ENCODE measurements around the gene PRKACG. TPM values are rescaled to one million over a fixed set of nuclear protein-coding genes. Genes with fewer than 3 reads are reported as not detected.

PRKACG gene
- total RNA-seq, 3 donors from 2014 or later (not counting 1 experiment from before 2014, with no cell fraction given), result not detected

DNA sequence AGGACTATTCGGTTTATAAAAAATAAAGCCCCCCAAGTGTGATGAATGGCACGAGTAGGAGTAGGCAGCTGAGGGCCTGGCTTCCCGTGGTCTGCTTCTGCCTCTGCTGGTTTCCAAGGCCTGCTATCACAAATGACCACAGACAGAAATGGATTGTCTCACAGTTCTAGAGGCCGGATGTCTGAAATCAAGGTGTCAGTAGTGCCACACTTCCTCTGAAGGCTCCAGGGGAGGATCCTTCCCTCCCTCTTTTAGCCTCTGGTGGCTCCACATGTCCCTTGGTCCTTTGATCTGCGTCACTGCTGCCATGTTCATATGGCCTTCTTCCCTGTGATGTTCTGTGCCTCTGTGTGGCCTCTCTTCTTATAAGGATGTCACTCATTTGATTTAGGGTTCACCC, 15.1 kb downstream of the PRKACG start:
- peak overlapping the region; percentile 30 to 56 for H3K27ac Mint-ChIP-seq
- peaks cover 30% of the 10 kb centered on the region in 2 donors for H3K4me1 Mint-ChIP-seq
- peak; percentile 70 to 80 (median 78) for ATAC-seq

DNA sequence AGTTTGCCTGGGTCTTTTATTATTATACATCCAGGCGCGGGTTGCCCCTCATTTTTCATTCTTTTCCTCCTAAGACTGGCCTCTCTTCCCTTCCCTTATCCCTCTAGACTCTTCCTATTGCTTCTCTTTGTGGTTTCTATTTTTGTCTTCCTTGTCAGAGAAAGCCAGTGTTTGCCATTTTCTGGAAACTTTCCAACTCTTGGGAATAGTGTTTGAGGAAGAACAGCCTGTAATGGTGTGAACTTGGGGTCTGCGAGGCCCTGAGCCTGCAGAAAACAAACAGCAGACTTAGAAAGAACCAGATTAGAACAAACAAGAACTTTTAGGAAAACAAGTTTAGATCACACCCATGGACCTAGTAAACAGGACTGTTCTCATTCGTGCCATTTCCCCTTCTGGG, 15.5 kb downstream of the PRKACG start:
- 83% methylated on average over 4 of the region's 4 CpGs for WGBS (ENCODE audit: insufficient coverage)
- H3K36me3 ChIP-seq (ENCODE audit: control insufficient read depth, insufficient read depth, low read length), result no peaks in the 10 kb centered on the region
- H3K27me3 Mint-ChIP-seq (ENCODE audit: low read depth in 2 of 2), result peaks cover 0 to 3% of the 10 kb centered on the region in 2 donors
- intact Hi-C loops (cut with micrococcal nuclease), result no loop called here
- peak overlapping the region; percentile 30 to 56 for H3K27ac Mint-ChIP-seq
- H3K4me1 Mint-ChIP-seq, result peaks cover 30% of the 10 kb centered on the region in 2 donors
- H3K27me3 ChIP-seq (ENCODE audit: control insufficient read depth, insufficient read depth, low read length), result no peaks in the 10 kb centered on the region
- H3K27ac ChIP-seq (ENCODE audit: low read length), result no peak overlapping the region
- no peaks in the 10 kb centered on the region for H3K36me3 Mint-ChIP-seq
- no peaks in the 10 kb centered on the region for H3K9me3 ChIP-seq (ENCODE audit: control insufficient read depth, insufficient read depth, low read length)
- DNase-seq (no peak), ATAC-seq (no peak)
- H3K9me3 Mint-ChIP-seq, result no peaks in the 10 kb centered on the region
- no peak overlapping the region for H3K4me3 ChIP-seq (ENCODE audit: low read length)
- H3K4me1 ChIP-seq (ENCODE audit: control insufficient read depth, insufficient read depth, low read length), result peaks cover 15% of the 10 kb centered on the region
- TF ChIP-seq, protein P1, sequence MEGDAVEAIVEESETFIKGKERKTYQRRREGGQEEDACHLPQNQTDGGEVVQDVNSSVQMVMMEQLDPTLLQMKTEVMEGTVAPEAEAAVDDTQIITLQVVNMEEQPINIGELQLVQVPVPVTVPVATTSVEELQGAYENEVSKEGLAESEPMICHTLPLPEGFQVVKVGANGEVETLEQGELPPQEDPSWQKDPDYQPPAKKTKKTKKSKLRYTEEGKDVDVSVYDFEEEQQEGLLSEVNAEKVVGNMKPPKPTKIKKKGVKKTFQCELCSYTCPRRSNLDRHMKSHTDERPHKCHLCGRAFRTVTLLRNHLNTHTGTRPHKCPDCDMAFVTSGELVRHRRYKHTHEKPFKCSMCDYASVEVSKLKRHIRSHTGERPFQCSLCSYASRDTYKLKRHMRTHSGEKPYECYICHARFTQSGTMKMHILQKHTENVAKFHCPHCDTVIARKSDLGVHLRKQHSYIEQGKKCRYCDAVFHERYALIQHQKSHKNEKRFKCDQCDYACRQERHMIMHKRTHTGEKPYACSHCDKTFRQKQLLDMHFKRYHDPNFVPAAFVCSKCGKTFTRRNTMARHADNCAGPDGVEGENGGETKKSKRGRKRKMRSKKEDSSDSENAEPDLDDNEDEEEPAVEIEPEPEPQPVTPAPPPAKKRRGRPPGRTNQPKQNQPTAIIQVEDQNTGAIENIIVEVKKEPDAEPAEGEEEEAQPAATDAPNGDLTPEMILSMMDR (IDR thresholded peaks at IDR 0.05), result no peak
- H3K4me3 Mint-ChIP-seq, result no peak overlapping the region

More for the DNA sequence above, 15.1 kb downstream of the PRKACG start:
- DNase-seq, result peak in 1 of 2 donors; percentile 18
- H3K9me3 ChIP-seq (ENCODE audit: control insufficient read depth, insufficient read depth, low read length), result no peaks in the 10 kb centered on the region
- 45% methylated on average over 5 of the region's 5 CpGs for WGBS (ENCODE audit: insufficient coverage)
- intact Hi-C loops (cut with micrococcal nuclease), result loop anchor here (1.0 kb wide), 1 partner anchor 415 kb away; no protein-coding TSS in a partner anchor
- H3K36me3 Mint-ChIP-seq, result no peaks in the 10 kb centered on the region
- no peak overlapping the region for H3K4me3 Mint-ChIP-seq
- no peaks in the 10 kb centered on the region for H3K27me3 ChIP-seq (ENCODE audit: control insufficient read depth, insufficient read depth, low read length)
- peaks cover 0 to 3% of the 10 kb centered on the region in 2 donors for H3K27me3 Mint-ChIP-seq (ENCODE audit: low read depth in 2 of 2)
- H3K4me1 ChIP-seq (ENCODE audit: control insufficient read depth, insufficient read depth, low read length), result peaks cover 15% of the 10 kb centered on the region
- TF ChIP-seq, protein P1 (IDR thresholded peaks at IDR 0.05), result no peak
- H3K9me3 Mint-ChIP-seq, result no peaks in the 10 kb centered on the region
- no peaks in the 10 kb centered on the region for H3K36me3 ChIP-seq (ENCODE audit: control insufficient read depth, insufficient read depth, low read length)
- H3K4me3 ChIP-seq (ENCODE audit: low read length), result no peak overlapping the region
- no peak overlapping the region for H3K27ac ChIP-seq (ENCODE audit: low read length)

DNA sequence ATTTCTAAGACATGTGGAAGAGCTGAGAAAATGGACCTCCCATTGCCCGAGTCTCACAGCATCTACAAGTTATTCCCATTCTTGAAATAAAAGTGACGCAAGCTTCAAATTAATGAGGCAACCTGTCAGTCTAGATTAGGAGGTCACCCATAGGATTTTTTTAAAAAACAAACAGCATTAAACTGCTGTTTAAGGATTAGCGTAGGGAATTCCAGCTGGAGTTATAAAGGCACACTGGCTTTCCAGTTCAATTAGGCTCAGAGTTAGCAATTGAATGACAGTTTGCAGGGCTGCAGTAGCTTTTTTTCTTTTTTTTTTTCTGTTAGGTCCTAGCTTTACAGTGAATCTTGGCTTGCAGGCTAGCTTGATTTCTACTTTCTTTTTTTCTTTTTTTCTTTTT, 16.2 kb downstream of the PRKACG start:
- 93% methylated on average over 3 of the region's 3 CpGs for WGBS (ENCODE audit: insufficient coverage)

More for the DNA sequence above, 16.2 kb downstream of the PRKACG start:
- Mint-ChIP-seq H3K36me3 (no peaks in the 10 kb centered on the region), H3K9me3 (no peaks in the 10 kb centered on the region), H3K4me1 (peaks cover 30% of the 10 kb centered on the region in 2 donors), H3K27me3 (ENCODE audit: low read depth in 2 of 2) (no peaks in the 10 kb centered on the region), H3K4me3 (no peak overlapping the region), H3K27ac (no peak overlapping the region)
- DNase-seq (no peak), ATAC-seq (no peak)
- H3K4me3 ChIP-seq (ENCODE audit: low read length), result no peak overlapping the region
- no peaks in the 10 kb centered on the region for H3K9me3 ChIP-seq (ENCODE audit: control insufficient read depth, insufficient read depth, low read length)
- H3K36me3 ChIP-seq (ENCODE audit: control insufficient read depth, insufficient read depth, low read length), result no peaks in the 10 kb centered on the region
- H3K27me3 ChIP-seq (ENCODE audit: control insufficient read depth, insufficient read depth, low read length), result no peaks in the 10 kb centered on the region
- intact Hi-C loops (cut with micrococcal nuclease), result no loop called here
- H3K27ac ChIP-seq (ENCODE audit: low read length), result no peak overlapping the region
- TF ChIP-seq, protein P1 (IDR thresholded peaks at IDR 0.05), result no peak
- H3K4me1 ChIP-seq (ENCODE audit: control insufficient read depth, insufficient read depth, low read length), result peaks cover 15% of the 10 kb centered on the region
